Measurements from ENCODE around the gene USP24. TPM values are rescaled to one million over a fixed set of nuclear protein-coding genes. Genes with fewer than 3 reads are reported as not detected.

Gene USP24
- polyA plus RNA-seq, 1 experiment: 8.4 TPM

- ChIA-PET CTCF (interaction anchor here (1.2 kb wide), 1 partner anchor 107 kb away, joined by 3 read pairs; no protein-coding TSS in a partner anchor), POLR2A (no interaction called here)
- no peak for DNase-seq (ENCODE audit: low read depth)
- Histone ChIP-seq H3K27me3 (ENCODE audit: control insufficient read depth, insufficient read depth, low read length) (no peaks in the 10 kb centered on the region), H3K4me3 (ENCODE audit: low read depth, low read length) (no peak overlapping the region), H3K36me3 (ENCODE audit: control insufficient read depth, insufficient read depth, low read length) (peaks cover 5% of the 10 kb centered on the region)
- TF ChIP-seq, protein P1, sequence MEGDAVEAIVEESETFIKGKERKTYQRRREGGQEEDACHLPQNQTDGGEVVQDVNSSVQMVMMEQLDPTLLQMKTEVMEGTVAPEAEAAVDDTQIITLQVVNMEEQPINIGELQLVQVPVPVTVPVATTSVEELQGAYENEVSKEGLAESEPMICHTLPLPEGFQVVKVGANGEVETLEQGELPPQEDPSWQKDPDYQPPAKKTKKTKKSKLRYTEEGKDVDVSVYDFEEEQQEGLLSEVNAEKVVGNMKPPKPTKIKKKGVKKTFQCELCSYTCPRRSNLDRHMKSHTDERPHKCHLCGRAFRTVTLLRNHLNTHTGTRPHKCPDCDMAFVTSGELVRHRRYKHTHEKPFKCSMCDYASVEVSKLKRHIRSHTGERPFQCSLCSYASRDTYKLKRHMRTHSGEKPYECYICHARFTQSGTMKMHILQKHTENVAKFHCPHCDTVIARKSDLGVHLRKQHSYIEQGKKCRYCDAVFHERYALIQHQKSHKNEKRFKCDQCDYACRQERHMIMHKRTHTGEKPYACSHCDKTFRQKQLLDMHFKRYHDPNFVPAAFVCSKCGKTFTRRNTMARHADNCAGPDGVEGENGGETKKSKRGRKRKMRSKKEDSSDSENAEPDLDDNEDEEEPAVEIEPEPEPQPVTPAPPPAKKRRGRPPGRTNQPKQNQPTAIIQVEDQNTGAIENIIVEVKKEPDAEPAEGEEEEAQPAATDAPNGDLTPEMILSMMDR (IDR thresholded peaks at IDR 0.05; ENCODE audit: insufficient read depth, low read depth, low read length): no peak
Observed at GRCh38 chr1:55170426-55170825, 44.7 kb downstream of the USP24 start.

- DNase-seq (ENCODE audit: low read depth): no peak
- Histone ChIP-seq H3K4me3 (ENCODE audit: low read depth, low read length) (no peak overlapping the region), H3K36me3 (ENCODE audit: control insufficient read depth, insufficient read depth, low read length) (peaks cover 5% of the 10 kb centered on the region), H3K27me3 (ENCODE audit: control insufficient read depth, insufficient read depth, low read length) (no peaks in the 10 kb centered on the region)
- CTCF ChIA-PET: no interaction called here
- POLR2A ChIA-PET: no interaction called here
- TF ChIP-seq, protein P1 (IDR thresholded peaks at IDR 0.05; ENCODE audit: insufficient read depth, low read depth, low read length): no peak
Observed at GRCh38 chr1:55169126-55169525, 46.0 kb downstream of the USP24 start.

GRCh38 chr1:55168353-55168752 lies 46.8 kb downstream of the USP24 start:
- ChIA-PET CTCF (no interaction called here), POLR2A (no interaction called here)
- H3K27me3 ChIP-seq (ENCODE audit: control insufficient read depth, insufficient read depth, low read length): no peaks in the 10 kb centered on the region
- no peak overlapping the region for H3K4me3 ChIP-seq (ENCODE audit: low read depth, low read length)
- TF ChIP-seq, protein P1 (IDR thresholded peaks at IDR 0.05; ENCODE audit: insufficient read depth, low read depth, low read length): no peak
- DNase-seq (ENCODE audit: low read depth): no peak
- H3K36me3 ChIP-seq (ENCODE audit: control insufficient read depth, insufficient read depth, low read length): peaks cover 5% of the 10 kb centered on the region

GRCh38 chr1:55167224-55167871 lies 47.8 kb downstream of the USP24 start:
- TF ChIP-seq, protein P1 (IDR thresholded peaks at IDR 0.05; ENCODE audit: insufficient read depth, low read depth, low read length): no peak
- ChIA-PET POLR2A (no interaction called here), CTCF (interaction anchor here (1.1 kb wide), 1 partner anchor 26 kb away, joined by 5 read pairs; no protein-coding TSS in a partner anchor)
- Histone ChIP-seq H3K36me3 (ENCODE audit: control insufficient read depth, insufficient read depth, low read length) (peaks cover 5% of the 10 kb centered on the region), H3K27me3 (ENCODE audit: control insufficient read depth, insufficient read depth, low read length) (no peaks in the 10 kb centered on the region), H3K4me3 (ENCODE audit: low read depth, low read length) (no peak overlapping the region)
- DNase-seq (ENCODE audit: low read depth): no peak

DNA sequence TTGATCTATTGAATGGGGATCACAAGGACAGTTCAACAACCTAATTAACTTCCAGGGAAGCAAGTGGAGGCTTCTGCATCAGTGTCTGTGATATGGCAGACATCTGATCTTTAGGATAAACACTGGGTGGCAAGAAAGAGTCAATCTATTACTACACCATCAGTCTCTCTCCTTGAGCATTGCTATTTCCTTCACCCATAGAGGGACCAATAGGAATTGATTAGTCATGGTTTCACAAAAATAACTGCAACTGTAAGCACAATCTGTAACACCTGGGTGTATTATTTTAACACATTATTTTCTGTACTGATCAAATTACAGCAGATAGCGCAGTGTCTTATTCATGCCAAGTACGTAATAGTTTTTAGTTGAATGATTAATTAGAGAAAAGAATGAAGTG lies 50.3 kb downstream of the USP24 start:
- ChIA-PET CTCF (no interaction called here), POLR2A (no interaction called here)
- Histone ChIP-seq H3K4me3 (ENCODE audit: low read depth, low read length) (no peak overlapping the region), H3K36me3 (ENCODE audit: control insufficient read depth, insufficient read depth, low read length) (peaks cover 3% of the 10 kb centered on the region; the same call in 1 of the 2 replicates), H3K27me3 (ENCODE audit: control insufficient read depth, insufficient read depth, low read length) (no peaks in the 10 kb centered on the region)
- TF ChIP-seq, protein P1 (IDR thresholded peaks at IDR 0.05; ENCODE audit: insufficient read depth, low read depth, low read length): no peak
- DNase-seq (ENCODE audit: low read depth): no peak
